ENCODE data around the gene BCAS4. TPM values are rescaled to one million over a fixed set of nuclear protein-coding genes. Genes with fewer than 3 reads are reported as not detected.

Gene BCAS4
- total RNA-seq, result 10 to 100 TPM in 1 of 2 donors, 1 to 10 TPM in 1; 6.7 to 15.0 TPM

GRCh38 chr20:50794846-50795634 lies at the start of gene BCAS4:
BCAS4 (plus strand) TSS chr20:50795061; CDS start chr20:50795084, 23 bp downstream.
- Mint-ChIP-seq H3K27me3 (no peaks in the 10 kb centered on the region), H3K9me3 (no peaks in the 10 kb centered on the region), H3K27ac (peak within 1 kb of the TSS in 1 of 2 donors; percentile 72), H3K4me1 (ENCODE audit: low read depth in 2 of 2) (peaks cover 10 to 11% of the 10 kb centered on the region in 2 donors), H3K36me3 (no peaks in the 10 kb centered on the region), H3K4me3 (peak within 1 kb of the TSS; percentile 89)
- DNase-seq (ENCODE audit: low spot score) (peak; percentile 87), ATAC-seq (peak; percentile 95 to 96)

- Mint-ChIP-seq H3K9me3 (no peaks in the 10 kb centered on the region), H3K4me3 (no peak overlapping the region), H3K4me1 (ENCODE audit: low read depth in 2 of 2) (peaks cover 13 to 14% of the 10 kb centered on the region in 2 donors), H3K36me3 (no peaks in the 10 kb centered on the region), H3K27me3 (no peaks in the 10 kb centered on the region), H3K27ac (peak overlapping the region in 1 of 2 donors; percentile 3)
- DNase-seq (ENCODE audit: low spot score), result no peak
- ATAC-seq, result no peak
Observed at GRCh38 chr20:50745634-50746137, 49.2 kb upstream of the BCAS4 start.

- Mint-ChIP-seq H3K27ac (peak overlapping the region in 1 of 2 donors; percentile 3), H3K27me3 (no peaks in the 10 kb centered on the region)
- DNase-seq (ENCODE audit: low spot score), result no peak
Observed at GRCh38 chr20:50746138-50746940, 48.5 kb upstream of the BCAS4 start.

GRCh38 chr20:50747275-50747674 lies 47.6 kb upstream of the BCAS4 start:
- Mint-ChIP-seq H3K9me3 (no peaks in the 10 kb centered on the region), H3K4me3 (peak overlapping the region; percentile 12), H3K36me3 (no peaks in the 10 kb centered on the region), H3K27me3 (no peaks in the 10 kb centered on the region), H3K27ac (peak overlapping the region; percentile 25 to 43), H3K4me1 (ENCODE audit: low read depth in 2 of 2) (peaks cover 6 to 9% of the 10 kb centered on the region in 2 donors)
- DNase-seq (ENCODE audit: low spot score) (no peak), ATAC-seq (no peak)

More at GRCh38 chr20:50746138-50746940, 48.5 kb upstream of the BCAS4 start:
- Mint-ChIP-seq H3K36me3 (no peaks in the 10 kb centered on the region), H3K4me1 (ENCODE audit: low read depth in 2 of 2) (peaks cover 8 to 9% of the 10 kb centered on the region in 2 donors), H3K4me3 (no peak overlapping the region), H3K9me3 (no peaks in the 10 kb centered on the region)
- peak in 1 of 2 donors; percentile 68 for ATAC-seq

GRCh38 chr20:50750145-50750671 lies 44.7 kb upstream of the BCAS4 start:
- H3K9me3 Mint-ChIP-seq, result no peaks in the 10 kb centered on the region
- no peak for DNase-seq (ENCODE audit: low spot score)
- no peak for ATAC-seq
- H3K27ac Mint-ChIP-seq, result no peak overlapping the region
- no peak overlapping the region for H3K4me3 Mint-ChIP-seq
- H3K4me1 Mint-ChIP-seq (ENCODE audit: low read depth in 2 of 2), result peaks cover 6 to 9% of the 10 kb centered on the region in 2 donors
- no peaks in the 10 kb centered on the region for H3K27me3 Mint-ChIP-seq
- no peaks in the 10 kb centered on the region for H3K36me3 Mint-ChIP-seq

DNA sequence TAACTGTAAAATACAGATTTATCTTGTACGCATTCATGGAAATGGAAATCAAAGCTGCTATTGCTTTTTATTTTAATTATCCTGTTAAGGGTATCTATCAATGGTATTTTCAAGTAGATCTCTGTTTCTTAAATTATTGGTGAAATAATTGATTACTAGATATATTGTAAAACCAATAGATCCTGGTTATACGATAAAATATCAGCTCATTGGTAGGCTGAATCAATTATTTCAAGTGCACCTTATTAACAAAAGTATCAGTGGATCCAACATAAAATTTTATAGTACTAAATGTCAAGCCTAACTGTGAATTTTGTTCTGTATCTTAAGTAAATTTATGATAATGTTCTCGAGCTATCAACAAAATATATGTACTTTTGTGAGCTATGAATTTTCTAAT lies 41.7 kb upstream of the BCAS4 start:
- H3K9me3 Mint-ChIP-seq, result no peaks in the 10 kb centered on the region
- H3K4me1 Mint-ChIP-seq (ENCODE audit: low read depth in 2 of 2), result no peaks in the 10 kb centered on the region
- no peak for ATAC-seq
- H3K27me3 Mint-ChIP-seq, result no peaks in the 10 kb centered on the region
- no peak for DNase-seq (ENCODE audit: low spot score)
- no peak overlapping the region for H3K4me3 Mint-ChIP-seq
- no peak overlapping the region for H3K27ac Mint-ChIP-seq
- no peaks in the 10 kb centered on the region for H3K36me3 Mint-ChIP-seq

DNA sequence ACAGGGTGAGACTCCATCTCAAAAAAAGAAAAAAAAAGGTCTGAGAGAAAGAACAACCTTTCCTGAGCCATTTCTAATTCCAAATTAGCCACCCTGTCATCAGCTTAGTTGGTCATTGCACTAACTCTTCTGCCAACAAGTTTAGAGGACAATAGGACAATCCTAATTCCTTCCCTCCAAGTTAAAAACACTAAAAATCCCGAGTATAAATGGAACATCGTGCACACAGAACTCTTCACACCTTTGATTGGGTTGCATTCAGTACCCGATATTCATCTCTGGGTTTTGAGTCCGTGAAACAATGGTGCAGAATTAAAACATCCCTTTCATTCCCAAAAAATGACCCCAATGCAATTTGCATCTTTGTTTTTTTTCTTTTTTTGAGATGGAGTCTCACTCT lies 40.4 kb upstream of the BCAS4 start:
- Mint-ChIP-seq H3K4me3 (no peak overlapping the region), H3K27me3 (no peaks in the 10 kb centered on the region), H3K4me1 (ENCODE audit: low read depth in 2 of 2) (no peaks in the 10 kb centered on the region), H3K9me3 (no peaks in the 10 kb centered on the region), H3K27ac (no peak overlapping the region), H3K36me3 (no peaks in the 10 kb centered on the region)
- no peak for DNase-seq (ENCODE audit: low spot score)
- no peak for ATAC-seq

DNA sequence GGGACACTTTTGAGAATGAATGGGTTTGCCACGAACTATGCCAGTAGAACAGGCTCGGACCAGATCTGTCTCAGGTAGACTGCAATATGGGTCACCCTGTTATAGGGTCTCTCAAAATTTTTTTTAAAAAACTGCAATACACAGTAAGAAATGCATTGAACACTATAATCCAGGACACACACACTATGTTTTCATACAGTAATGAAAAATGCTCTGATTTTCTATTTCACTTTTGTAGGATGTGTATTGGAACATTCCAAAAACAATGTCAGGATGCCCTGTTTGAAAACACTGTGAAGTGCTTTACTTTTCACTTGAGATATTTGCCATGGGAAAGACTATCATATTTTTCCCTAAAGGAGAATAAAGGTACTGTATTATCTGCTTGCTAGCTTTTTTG lies 38.4 kb upstream of the BCAS4 start:
- no peak overlapping the region for H3K4me3 Mint-ChIP-seq
- H3K36me3 Mint-ChIP-seq, result no peaks in the 10 kb centered on the region
- no peaks in the 10 kb centered on the region for H3K9me3 Mint-ChIP-seq
- H3K27ac Mint-ChIP-seq, result no peak overlapping the region
- no peak for DNase-seq (ENCODE audit: low spot score)
- ATAC-seq, result no peak
- no peaks in the 10 kb centered on the region for H3K27me3 Mint-ChIP-seq
- H3K4me1 Mint-ChIP-seq (ENCODE audit: low read depth in 2 of 2), result no peaks in the 10 kb centered on the region

DNA sequence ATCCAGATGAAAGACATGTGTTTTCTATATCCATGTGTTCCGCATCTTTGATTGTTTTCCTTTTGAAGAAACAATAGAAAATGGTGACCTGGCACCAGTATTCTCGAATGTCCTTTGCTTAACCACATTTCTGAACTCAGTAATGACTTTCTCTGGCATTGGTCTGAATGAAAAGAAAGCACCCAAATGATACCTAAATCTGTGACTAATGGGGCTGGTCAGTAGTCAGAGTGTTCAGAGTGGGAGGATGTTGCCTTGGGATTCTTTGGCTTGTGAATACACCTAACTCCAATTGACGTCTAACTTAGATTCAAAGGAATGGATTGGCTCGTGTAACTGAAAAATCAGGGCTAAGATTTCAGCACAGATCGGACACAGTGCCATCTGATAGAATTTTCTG lies 36.4 kb upstream of the BCAS4 start:
- Mint-ChIP-seq H3K27me3 (no peaks in the 10 kb centered on the region), H3K36me3 (no peaks in the 10 kb centered on the region), H3K4me1 (ENCODE audit: low read depth in 2 of 2) (no peaks in the 10 kb centered on the region), H3K27ac (no peak overlapping the region), H3K4me3 (no peak overlapping the region), H3K9me3 (no peaks in the 10 kb centered on the region)
- ATAC-seq (no peak), DNase-seq (ENCODE audit: low spot score) (no peak)

- Mint-ChIP-seq H3K4me1 (ENCODE audit: low read depth in 2 of 2) (no peaks in the 10 kb centered on the region), H3K4me3 (no peak overlapping the region), H3K9me3 (no peaks in the 10 kb centered on the region), H3K27me3 (no peaks in the 10 kb centered on the region), H3K27ac (no peak overlapping the region), H3K36me3 (no peaks in the 10 kb centered on the region)
- ATAC-seq (no peak), DNase-seq (ENCODE audit: low spot score) (no peak)
Observed at GRCh38 chr20:50758992-50759391, 35.9 kb upstream of the BCAS4 start.

DNA sequence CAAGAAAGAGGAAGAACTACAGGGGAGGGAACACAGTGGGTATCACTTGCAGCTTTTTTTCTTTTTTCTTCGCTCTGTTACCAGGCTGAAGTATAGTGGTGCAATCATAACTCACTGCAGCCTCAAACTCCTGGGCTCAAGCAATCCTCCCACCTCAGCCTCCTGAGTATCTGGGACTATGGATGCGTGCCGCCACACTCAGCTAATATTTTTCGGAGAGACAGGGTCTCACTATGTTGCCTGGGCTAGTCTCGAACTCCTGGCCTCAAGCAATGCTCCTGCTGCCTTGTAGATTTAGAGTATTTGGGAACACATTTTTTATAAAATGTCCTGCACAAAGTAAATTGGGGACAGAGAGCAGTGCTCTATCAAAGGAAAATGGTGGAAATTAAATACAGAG lies 35.2 kb upstream of the BCAS4 start:
- Mint-ChIP-seq H3K4me1 (ENCODE audit: low read depth in 2 of 2) (no peaks in the 10 kb centered on the region), H3K27ac (no peak overlapping the region), H3K4me3 (no peak overlapping the region), H3K27me3 (no peaks in the 10 kb centered on the region), H3K9me3 (no peaks in the 10 kb centered on the region), H3K36me3 (no peaks in the 10 kb centered on the region)
- ATAC-seq (no peak), DNase-seq (ENCODE audit: low spot score) (no peak)

- Mint-ChIP-seq H3K27me3 (peaks cover 0 to under 1% of the 10 kb centered on the region in 2 donors), H3K4me1 (ENCODE audit: low read depth in 2 of 2) (no peaks in the 10 kb centered on the region), H3K27ac (no peak overlapping the region), H3K9me3 (no peaks in the 10 kb centered on the region), H3K36me3 (no peaks in the 10 kb centered on the region), H3K4me3 (no peak overlapping the region)
- ATAC-seq, result no peak
- DNase-seq (ENCODE audit: low spot score), result no peak
Observed at GRCh38 chr20:50762045-50762422, 32.8 kb upstream of the BCAS4 start.

DNA sequence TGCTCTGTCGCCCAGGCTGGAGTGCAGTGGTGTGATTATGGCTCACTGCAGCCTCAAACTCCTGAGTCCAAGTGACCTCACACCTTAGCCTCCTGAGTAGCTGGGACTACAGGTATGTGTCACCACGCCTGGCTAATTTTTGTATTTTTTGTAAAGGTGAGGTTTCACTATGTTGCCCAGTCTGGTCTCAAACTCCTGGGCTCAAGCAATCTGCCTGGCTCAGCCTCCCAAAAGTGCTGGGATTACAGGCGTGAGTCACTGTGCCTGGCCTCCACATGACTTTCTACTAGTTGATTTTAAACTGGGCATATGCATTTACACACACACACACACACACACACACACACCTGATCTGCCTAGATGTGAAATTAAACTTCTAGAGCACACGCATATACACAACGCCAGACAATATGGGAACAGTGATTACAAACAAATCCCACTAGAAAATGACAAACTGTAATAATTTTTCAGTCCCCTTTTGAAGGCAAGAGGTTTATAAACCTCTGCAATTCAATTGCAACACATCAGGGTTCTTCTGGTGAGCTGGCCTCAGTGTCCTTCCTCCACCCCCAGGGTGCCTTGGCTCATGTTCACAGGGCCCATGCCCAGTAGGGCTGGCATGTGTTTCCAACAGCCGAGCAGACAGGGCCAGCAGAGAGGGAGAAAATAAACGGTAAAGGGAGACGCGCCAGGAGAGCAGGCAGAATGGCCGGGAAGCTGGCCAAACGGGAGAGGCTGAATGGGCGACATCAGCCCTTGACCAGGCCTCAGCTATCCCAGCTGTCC lies 32.2 kb upstream of the BCAS4 start:
- Mint-ChIP-seq H3K4me1 (ENCODE audit: low read depth in 2 of 2) (no peaks in the 10 kb centered on the region), H3K27me3 (peaks cover 3 to 6% of the 10 kb centered on the region in 2 donors), H3K27ac (no peak overlapping the region), H3K4me3 (no peak overlapping the region), H3K9me3 (no peaks in the 10 kb centered on the region), H3K36me3 (no peaks in the 10 kb centered on the region)
- ATAC-seq (no peak), DNase-seq (ENCODE audit: low spot score) (no peak)

All from natural killer cell treated with Interleukin-12 subunit alpha and Interleukin-12 subunit beta and Interleukin-15 and Interleukin-18, amount 100 ng/mL, for 72 hours (primary cell).